NCI-H1105 treated with DMSO at 0.1 percent for 48 hours (cell line): ENCODE results near the gene KIF26A.
A peak's percentile ranks its signal among the peaks of the same experiment; 100 is the strongest.
"Not testable (repeated sequence)": the region's sequence is repeated elsewhere in the genome, so short reads cannot be mapped to it uniquely, and the experiment has no call there.

Source experiments
- DNase-seq: peaks from one replicate; lab custom pipeline; 2025; lab: John Stamatoyannopoulos, UW

KIF26A gene

GRCh38 chr14:104192146-104192882 is 53.9 kb downstream of the KIF26A start:
- DNase-seq = no peak

GRCh38 chr14:104192883-104193245 is 54.5 kb downstream of the KIF26A start:
- no peak for DNase-seq

- no peak for DNase-seq
Measured at GRCh38 chr14:104194016-104194415, 55.6 kb downstream of the KIF26A start.

- no peak for DNase-seq
Measured at GRCh38 chr14:104194716-104195115, 56.3 kb downstream of the KIF26A start.

- no peak for DNase-seq
Measured at GRCh38 chr14:104195361-104195760, 57.0 kb downstream of the KIF26A start.

GRCh38 chr14:104195878-104196277 is 57.5 kb downstream of the KIF26A start:
- DNase-seq = peak; percentile 45

GRCh38 chr14:104196461-104197140 is 58.2 kb downstream of the KIF26A start:
- peak; percentile 4 for DNase-seq

GRCh38 chr14:104197449-104198247 is 59.3 kb downstream of the KIF26A start:
- no peak for DNase-seq

- no peak for DNase-seq
Measured at GRCh38 chr14:104199266-104199895, 61.0 kb downstream of the KIF26A start.

- DNase-seq = no peak
Measured at GRCh38 chr14:104200106-104200505, 61.7 kb downstream of the KIF26A start.

GRCh38 chr14:104200591-104200990 is 62.2 kb downstream of the KIF26A start:
- DNase-seq = no peak

GRCh38 chr14:104201063-104201462 is 62.7 kb downstream of the KIF26A start:
- DNase-seq = no peak

- DNase-seq = no peak
Measured at GRCh38 chr14:104201496-104201895, 63.1 kb downstream of the KIF26A start.

GRCh38 chr14:104202259-104203070 is 64.1 kb downstream of the KIF26A start:
- peak; percentile 92 for DNase-seq

GRCh38 chr14:104203071-104203425 is 64.7 kb downstream of the KIF26A start:
- DNase-seq = no peak

GRCh38 chr14:104204660-104205149 is 66.3 kb downstream of the KIF26A start:
- DNase-seq = no peak

- DNase-seq = no peak
Measured at GRCh38 chr14:104205781-104206180, 67.4 kb downstream of the KIF26A start.

GRCh38 chr14:104206281-104206904 is 68.0 kb downstream of the KIF26A start:
- DNase-seq = peak; percentile 15

GRCh38 chr14:104207142-104208014 is 69.0 kb downstream of the KIF26A start:
- DNase-seq = no peak

GRCh38 chr14:104208015-104208295 is 69.6 kb downstream of the KIF26A start:
- DNase-seq = not testable (repeated sequence)
